AG09309 (cell line): ENCODE measurements around the gene SAMSN1.

Experiments used
- DNase-seq: peaks from one replicate; pipeline ENCODE4 v3.0.0-alpha.2; 2010; ENCODE audit warnings: low read depth
- H3K4me3 ChIP-seq: 2 replicates; pipeline ENCODE4 v1.5.1; 2011; ENCODE audit warnings: mild to moderate bottlenecking, low read depth, low read length, moderate library complexity; ENCODE audit not compliant: control insufficient read depth
- TF ChIP-seq, protein P1 (sequence below): IDR thresholded peaks from 2 replicates; pipeline ENCODE4 v1.5.1; 2011; ENCODE audit warnings: mild to moderate bottlenecking, low read depth, low read length, inconsistent platforms; ENCODE audit not compliant: insufficient read depth, control insufficient read depth; ENCODE audit errors: missing control alignments

Gene SAMSN1

DNA sequence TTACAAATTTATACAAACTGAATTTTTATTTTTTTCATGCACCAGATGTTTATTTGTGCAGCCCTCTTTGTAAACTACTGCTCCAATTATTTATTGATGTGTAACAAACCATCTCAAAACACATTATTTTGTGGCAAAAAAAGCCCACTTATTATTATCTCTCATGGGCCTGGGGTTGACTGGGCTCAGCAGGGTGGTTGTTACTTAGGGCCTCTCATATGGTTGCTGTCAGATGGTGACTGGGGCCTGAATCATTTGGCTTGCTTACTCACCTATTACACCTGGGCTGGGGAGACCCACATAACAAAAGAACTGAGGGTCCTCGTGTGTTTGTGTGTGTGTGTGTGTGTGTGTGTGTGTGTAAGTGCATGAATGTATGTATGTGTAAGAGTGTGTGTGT is 110.7 kb downstream of the SAMSN1 start:
- TF ChIP-seq, protein P1, sequence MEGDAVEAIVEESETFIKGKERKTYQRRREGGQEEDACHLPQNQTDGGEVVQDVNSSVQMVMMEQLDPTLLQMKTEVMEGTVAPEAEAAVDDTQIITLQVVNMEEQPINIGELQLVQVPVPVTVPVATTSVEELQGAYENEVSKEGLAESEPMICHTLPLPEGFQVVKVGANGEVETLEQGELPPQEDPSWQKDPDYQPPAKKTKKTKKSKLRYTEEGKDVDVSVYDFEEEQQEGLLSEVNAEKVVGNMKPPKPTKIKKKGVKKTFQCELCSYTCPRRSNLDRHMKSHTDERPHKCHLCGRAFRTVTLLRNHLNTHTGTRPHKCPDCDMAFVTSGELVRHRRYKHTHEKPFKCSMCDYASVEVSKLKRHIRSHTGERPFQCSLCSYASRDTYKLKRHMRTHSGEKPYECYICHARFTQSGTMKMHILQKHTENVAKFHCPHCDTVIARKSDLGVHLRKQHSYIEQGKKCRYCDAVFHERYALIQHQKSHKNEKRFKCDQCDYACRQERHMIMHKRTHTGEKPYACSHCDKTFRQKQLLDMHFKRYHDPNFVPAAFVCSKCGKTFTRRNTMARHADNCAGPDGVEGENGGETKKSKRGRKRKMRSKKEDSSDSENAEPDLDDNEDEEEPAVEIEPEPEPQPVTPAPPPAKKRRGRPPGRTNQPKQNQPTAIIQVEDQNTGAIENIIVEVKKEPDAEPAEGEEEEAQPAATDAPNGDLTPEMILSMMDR, result no peak
- DNase-seq, result no peak
- H3K4me3 ChIP-seq, result no peak overlapping the region
